GM08714 (cell line): ENCODE measurements around the gene FAM107A.

ENCODE experiments used
- H3K4me3 ChIP-seq: fragments of 200-500 bp; sonication (Bioruptor generic); 2 replicates; pipeline ENCODE4 v1.5.1; 2014; ENCODE audit warnings: mild to moderate bottlenecking, low read length, inconsistent platforms
- ZNF274 ChIP-seq: IDR thresholded peaks from 2 replicates; pipeline ENCODE4 v1.6.1; 2012; ENCODE audit warnings: mild to moderate bottlenecking, low read depth, low read length

The FAM107A gene

GRCh38 chr3:58606693-58607092, 29.5 kb upstream of the FAM107A start:
- no peak overlapping the region for H3K4me3 ChIP-seq
- no peak for TF ChIP-seq ZNF274

DNA sequence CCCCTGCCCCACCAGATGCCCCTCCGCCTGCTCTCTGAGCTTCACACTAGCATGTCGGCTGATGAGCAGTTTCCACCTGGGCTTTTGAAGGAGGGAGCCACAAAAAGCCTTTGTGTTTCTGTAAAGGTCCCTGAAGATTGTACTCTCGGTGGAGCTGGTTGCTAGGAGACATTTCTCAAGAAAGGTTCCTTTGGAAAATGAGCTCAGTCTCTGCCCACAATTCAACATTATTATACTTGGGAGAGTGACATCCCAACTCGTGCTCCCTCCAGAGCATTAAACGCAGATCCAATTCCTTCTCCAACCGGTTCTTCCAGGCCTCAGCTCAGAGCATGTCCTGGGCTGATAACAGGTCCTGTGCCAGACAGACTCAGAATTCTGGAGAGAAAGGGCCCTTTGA, 26.8 kb upstream of the FAM107A start:
- no peak overlapping the region for H3K4me3 ChIP-seq
- TF ChIP-seq ZNF274: no peak

DNA sequence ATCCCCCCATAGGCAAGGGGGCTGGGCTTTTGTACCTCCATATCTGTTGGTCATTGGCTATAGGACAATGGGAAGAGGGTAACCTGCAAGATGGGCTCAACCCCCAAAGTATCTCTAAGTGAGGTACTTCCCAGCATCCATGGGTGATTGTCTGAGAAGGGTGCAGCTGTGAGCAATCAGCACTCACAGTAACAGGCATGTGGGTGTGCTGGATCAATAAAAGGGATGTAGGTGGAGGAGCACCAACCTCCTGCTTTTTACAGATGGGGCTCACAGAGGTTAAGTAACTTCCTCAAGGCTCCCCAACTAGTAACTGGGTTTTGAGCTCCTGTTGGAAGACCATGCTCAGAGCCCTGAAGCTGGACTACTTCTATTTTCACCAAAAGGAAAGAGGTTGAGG, 26.4 kb upstream of the FAM107A start:
- no peak for TF ChIP-seq ZNF274
- H3K4me3 ChIP-seq: no peak overlapping the region

DNA sequence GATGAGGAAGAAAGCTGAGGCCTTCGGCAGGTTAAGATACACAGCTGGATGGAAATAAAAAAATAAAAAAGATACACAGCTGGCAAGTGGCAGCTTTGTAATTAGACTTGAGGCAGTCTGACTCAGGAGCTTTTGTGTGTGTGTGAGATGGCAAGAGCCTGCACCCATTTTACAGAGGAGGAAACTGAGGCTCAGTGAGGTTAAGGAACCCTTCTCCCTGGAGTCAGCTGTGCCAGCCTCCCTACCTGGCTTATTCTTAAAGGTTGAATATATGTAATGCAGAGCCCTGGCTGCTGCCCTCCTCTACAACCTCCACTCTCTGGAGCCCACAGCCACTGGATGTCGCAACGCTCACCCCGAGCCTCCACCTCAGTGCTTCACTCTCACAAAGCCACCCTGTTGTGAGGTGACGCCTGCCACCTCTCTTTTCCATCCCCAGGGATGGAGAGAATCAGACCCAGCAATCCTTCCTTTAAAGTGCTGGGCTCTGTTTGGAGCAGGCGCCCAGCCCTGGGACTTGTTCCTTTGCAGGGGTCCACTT, 20.6 kb upstream of the FAM107A start:
- TF ChIP-seq ZNF274: no peak
- H3K4me3 ChIP-seq: no peak overlapping the region

DNA sequence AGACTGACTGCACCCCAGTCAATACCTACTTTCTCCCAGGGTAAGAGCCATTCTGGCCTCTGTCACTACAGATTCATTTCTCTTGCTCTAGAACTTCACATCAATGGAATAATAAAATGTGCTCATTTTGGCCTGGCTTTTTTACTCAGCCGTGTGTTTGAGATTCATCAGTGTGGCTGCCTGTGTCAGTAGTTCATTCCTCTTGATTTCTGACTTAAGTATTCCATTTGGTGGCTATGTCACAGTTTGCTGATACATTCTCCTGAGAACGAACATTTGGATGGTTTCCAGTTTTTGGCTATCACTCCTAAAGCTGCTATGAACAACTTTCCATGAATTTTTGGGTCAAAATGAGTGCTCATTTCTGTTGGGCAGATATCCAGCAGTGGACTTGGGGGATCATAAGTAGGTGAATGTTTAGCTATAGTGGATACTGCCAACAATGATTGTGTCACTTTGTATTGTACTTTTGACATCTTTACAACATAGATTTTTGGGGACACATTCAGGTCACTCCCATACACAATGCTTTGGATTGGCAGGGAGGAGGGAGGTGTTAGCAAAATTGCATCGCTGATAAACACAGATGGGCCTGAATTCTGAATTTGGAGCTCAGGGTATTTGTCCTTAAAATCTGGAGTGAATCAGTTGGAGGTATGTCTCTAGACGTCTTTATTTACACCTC, 19.8 kb upstream of the FAM107A start:
- no peak for TF ChIP-seq ZNF274
- H3K4me3 ChIP-seq: no peak overlapping the region

DNA sequence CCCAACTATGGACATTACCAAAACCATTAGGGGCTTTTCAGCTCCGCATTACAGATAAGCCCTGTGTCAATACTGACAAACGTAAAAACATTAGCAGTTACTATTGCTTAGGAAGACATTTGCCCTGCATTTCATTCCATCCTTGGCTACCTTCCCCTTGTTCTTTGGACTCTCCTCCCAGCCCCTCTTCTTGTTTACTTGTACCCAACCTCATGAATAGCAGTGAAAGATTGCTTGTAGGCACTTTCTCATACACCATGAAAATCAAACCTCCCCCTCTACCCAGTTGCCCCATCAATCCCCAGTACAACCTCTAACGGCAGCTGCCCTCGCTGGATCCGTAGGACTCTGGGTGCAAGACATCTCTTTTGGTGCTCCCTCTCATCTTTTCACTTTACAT, 16.9 kb upstream of the FAM107A start:
- no peak for TF ChIP-seq ZNF274
- H3K4me3 ChIP-seq: no peak overlapping the region

- H3K4me3 ChIP-seq: no peak overlapping the region
- TF ChIP-seq ZNF274: no peak
Observed at GRCh38 chr3:58591517-58592510, 14.6 kb upstream of the FAM107A start.

DNA sequence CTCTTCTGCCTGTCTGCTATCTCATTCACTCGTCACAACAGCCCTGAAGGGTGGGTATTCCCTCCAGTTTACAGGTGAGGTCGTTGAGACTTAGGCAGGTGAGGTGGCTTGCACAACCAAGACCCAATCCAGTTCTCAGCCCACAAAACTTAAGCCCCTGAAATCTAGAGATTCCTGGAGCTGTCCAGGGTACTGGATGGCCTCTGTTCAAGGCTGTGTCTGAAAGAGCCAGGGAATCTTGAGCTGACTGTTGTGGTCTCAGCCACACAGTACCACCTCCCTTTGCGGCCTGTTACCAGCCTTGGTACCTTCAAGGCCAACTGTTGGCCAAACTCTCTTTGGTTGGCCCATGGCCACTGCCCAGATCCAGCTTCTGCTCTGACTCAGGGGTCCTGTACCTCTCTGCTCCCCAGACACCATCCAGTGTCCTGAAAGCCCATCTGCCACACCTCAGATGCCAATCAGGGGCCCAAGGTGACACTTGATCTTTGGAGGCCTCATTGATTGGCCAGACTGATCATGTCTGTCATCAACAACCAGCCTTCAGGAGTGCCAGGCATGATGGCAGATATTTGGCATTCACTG, 10.9 kb upstream of the FAM107A start:
- no peak for TF ChIP-seq ZNF274
- H3K4me3 ChIP-seq: no peak overlapping the region

GRCh38 chr3:58586776-58587192, 9.6 kb upstream of the FAM107A start:
- H3K4me3 ChIP-seq: no peak overlapping the region
- no peak for TF ChIP-seq ZNF274

- TF ChIP-seq ZNF274: no peak
- no peak overlapping the region; the same call in 1 of the 2 replicates for H3K4me3 ChIP-seq
Observed at GRCh38 chr3:58585994-58586393, 8.8 kb upstream of the FAM107A start.

DNA sequence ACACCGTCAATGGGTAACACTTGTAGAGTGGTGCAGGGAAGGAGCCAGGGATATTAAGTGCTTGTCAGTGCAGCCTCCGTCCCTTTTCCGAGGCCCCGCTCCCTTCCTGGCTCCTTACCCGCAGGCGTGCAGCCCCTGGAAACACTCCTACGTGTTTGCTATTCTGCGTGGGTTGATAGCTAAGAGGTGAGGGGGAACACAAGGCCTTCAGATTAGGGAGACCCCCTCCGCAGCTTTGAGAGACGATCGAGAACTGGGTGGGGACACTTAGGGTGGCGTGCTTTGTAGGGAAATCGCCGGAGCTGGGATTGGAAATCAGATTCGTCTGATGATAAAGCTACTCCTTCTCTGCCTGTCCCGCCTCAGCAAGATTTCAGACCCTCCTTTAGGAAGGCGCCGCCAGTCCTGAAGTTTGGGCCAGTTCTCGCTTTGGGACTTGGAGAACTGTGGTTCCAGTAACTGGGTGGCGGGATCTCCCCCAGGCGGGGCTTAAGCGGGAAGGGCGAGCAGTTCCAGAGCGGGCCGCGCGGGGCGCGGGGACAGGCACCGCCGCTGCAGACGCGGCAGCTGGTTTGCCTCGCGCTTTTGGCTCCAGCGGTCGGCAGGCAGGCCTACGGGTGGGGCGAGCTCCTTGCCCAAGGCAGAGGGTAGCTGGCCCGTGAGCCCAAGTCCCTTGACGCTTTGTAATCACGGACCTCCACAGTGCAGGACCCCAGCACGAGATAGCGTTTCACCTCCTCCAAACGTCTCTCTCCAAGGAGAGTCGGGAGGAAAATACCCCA, 8.0 kb upstream of the FAM107A start:
- no peak for TF ChIP-seq ZNF274
- peak overlapping the region; percentile 75; the same call in 1 of the 2 replicates for H3K4me3 ChIP-seq

GRCh38 chr3:58584690-58585004, 7.5 kb upstream of the FAM107A start:
- peak overlapping the region; percentile 75; the same call in 1 of the 2 replicates for H3K4me3 ChIP-seq
- no peak for TF ChIP-seq ZNF274

DNA sequence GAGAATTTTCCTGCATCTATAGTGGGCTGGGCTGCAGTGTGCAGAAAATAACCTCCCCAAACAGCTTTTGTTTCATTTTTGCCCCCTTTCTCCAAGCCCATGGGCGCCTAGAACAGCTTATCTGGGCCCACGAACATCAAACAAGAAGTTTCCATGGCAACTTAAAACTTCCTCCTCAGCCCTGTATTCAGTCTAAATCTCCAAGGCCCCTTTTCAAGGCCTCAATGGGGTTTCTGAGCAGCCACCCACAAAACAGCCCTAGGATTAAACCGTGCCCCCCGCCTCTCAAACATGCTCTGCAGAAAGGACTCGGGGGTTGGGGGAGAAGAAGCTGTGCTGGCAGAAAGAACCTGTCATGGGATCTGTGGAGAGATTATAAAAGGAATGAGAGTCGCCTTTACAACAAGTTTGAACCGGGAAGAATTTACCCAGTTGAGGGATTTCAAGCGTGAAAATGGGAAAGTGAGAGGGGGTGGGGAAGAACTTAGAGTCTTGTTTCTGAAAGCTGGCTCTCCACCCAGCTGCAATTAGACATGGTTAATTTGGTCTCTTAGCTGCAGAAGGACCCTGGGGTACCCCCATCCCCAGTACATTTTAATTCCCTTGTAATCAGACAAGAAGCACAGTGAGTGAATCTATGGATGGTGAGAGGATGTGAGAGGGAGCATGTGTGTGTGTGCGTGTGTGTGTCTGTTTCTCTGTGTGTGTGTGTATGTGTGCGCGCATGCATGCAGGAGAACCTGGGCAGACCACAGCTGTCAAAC, 4.3 kb upstream of the FAM107A start:
- H3K4me3 ChIP-seq: no peak overlapping the region
- no peak for TF ChIP-seq ZNF274
